HepG2 (cell line): ENCODE data around the gene NUP62. TPM values are rescaled to one million over a fixed set of nuclear protein-coding genes. Genes with fewer than 3 reads are reported as not detected.

Experiments used
- AGO1 ChIP-seq: fragments of 200-400 bp; formaldehyde crosslinking; IDR thresholded peaks from 2 replicates; pipeline ENCODE4 v1.6.1; 2017; ENCODE audit warnings: mild to moderate bottlenecking, low read depth, low read length, moderate library complexity; ENCODE audit not compliant: poor library complexity, severe bottlenecking
- CBFB ChIP-seq: sonication (generic); formaldehyde crosslinking; IDR thresholded peaks from 2 replicates; pipeline ENCODE4 v1.4.0; 2020; ENCODE audit warnings: missing genetic modification reagents
- CBX1 ChIP-seq: IDR thresholded peaks from one replicate; pipeline ENCODE4 v1.6.1; 2016; ENCODE audit warnings: antibody characterized with exemption, low read depth
- CEBPB ChIP-seq: IDR thresholded peaks from 2 replicates; pipeline ENCODE4 v1.6.1; 2011; ENCODE audit warnings: low read depth, low read length, improper control_type of control experiment, borderline replicate concordance
- CEBPG ChIP-seq: IDR thresholded peaks from 2 replicates; pipeline ENCODE4 v1.6.1; 2016
- NBN ChIP-seq: fragments of 450-650 bp; conservative IDR thresholded peaks from 2 replicates; pipeline ENCODE4 v1.6.1; 2017
- SNAPC4 ChIP-seq: sonication (generic); formaldehyde crosslinking; IDR thresholded peaks from 2 replicates; pipeline ENCODE4 v1.4.0; 2020; ENCODE audit warnings: mild to moderate bottlenecking, missing genetic modification reagents
- THAP8 ChIP-seq: sonication (generic); formaldehyde crosslinking; IDR thresholded peaks from 2 replicates; pipeline ENCODE4 v1.5.1; 2020; ENCODE audit warnings: missing genetic modification reagents, mild to moderate bottlenecking, borderline replicate concordance
- USF2 ChIP-seq, 2 experiments: sonication (generic) in 1 of 2; formaldehyde crosslinking in 1 of 2; IDR thresholded peaks; 2 replicates each; pipeline versions ENCODE4 v1.5.1 to v1.6.1; 2011 to 2020; ENCODE audit warnings: borderline replicate concordance in 1 of 2, low read depth in 1 of 2, low read length in 1 of 2, mild to moderate bottlenecking in 1 of 2, missing genetic modification reagents in 1 of 2, moderate library complexity in 1 of 2
- YEATS4 ChIP-seq: sonication (generic); formaldehyde crosslinking; IDR thresholded peaks from 2 replicates; pipeline ENCODE4 v1.4.0; 2020; ENCODE audit warnings: missing genetic modification reagents, borderline replicate concordance
- ZNF205 ChIP-seq: IDR thresholded peaks from 2 replicates; pipeline ENCODE4 v1.6.1; 2018; ENCODE audit warnings: missing biosample characterization, missing genetic modification reagents
- ZNF687 ChIP-seq: sonication (generic); formaldehyde crosslinking; IDR thresholded peaks from 2 replicates; pipeline ENCODE4 v1.5.1; 2020; ENCODE audit warnings: mild to moderate bottlenecking, missing genetic modification reagents, moderate library complexity
- ZNF891 ChIP-seq: sonication (generic); formaldehyde crosslinking; IDR thresholded peaks from 2 replicates; pipeline ENCODE4 v1.5.0; 2020; ENCODE audit warnings: mild to moderate bottlenecking, missing genetic modification reagents
- polyA plus RNA-seq, 8 experiments: library from polyadenylated mRNA; depleted of rRNA in 3 of 8; stranded (reverse) in 7 of 8; unstranded in 1 of 8; fragments of >200 nt; fragmentation: Illumina TruSeq in 4 of 8; extraction: Trizol in 4 of 8; gene quantifications; 2 replicates each; pipeline versions ENCODE4 v1.2.1 to v1.2.3, GENCODE V29; 2011 to 2016; ENCODE audit warnings: low read depth in 4 of 8, missing spikeins in 1 of 8, mixed read lengths in 1 of 8; ENCODE audit not compliant: insufficient read depth in 1 of 8
- total RNA-seq, 5 experiments: library from RNA; depleted of rRNA; stranded (reverse); fragments of >200 nt; fragmentation: Illumina TruSeq; extraction: Trizol; gene quantifications; 2 replicates each; pipeline ENCODE4 v1.2.3, GENCODE V29; 2016; ENCODE audit warnings: low read depth in 1 of 5

The NUP62 gene
- total and polyA plus RNA-seq, 2 of the 13 experiments (the other 11 are each of a cell fraction or from before 2014, with no cell fraction given): 16.5 to 41.5 TPM

- peak; percentile 66; the same call in 1 of the 2 replicates for TF ChIP-seq SNAPC4 (CRISPR knock-in tag)
- no peak for TF ChIP-seq THAP8 (CRISPR knock-in tag)
- no peak for TF ChIP-seq CBX1
- TF ChIP-seq CEBPB: peak; percentile 90
- TF ChIP-seq USF2 (IDR thresholded peaks at IDR 0.05; ENCODE audit: low read depth, low read length): no peak
- no peak for TF ChIP-seq USF2 (CRISPR knock-in tag; IDR thresholded peaks at IDR 0.05; ENCODE audit: borderline replicate concordance)
- TF ChIP-seq CEBPG (CRISPR knock-in tag): peak; percentile 81
- TF ChIP-seq ZNF205 (CRISPR knock-in tag): 0 out of 2 replicates have a peak, but pooled peaks have one; percentile 13
- TF ChIP-seq YEATS4: no peak
- no peak for TF ChIP-seq AGO1
- TF ChIP-seq NBN: no peak
- TF ChIP-seq ZNF891 (CRISPR knock-in tag): no peak
- no peak for TF ChIP-seq ZNF687
- no peak for TF ChIP-seq CBFB
- TF ChIP-seq, all 625 proteins: peak for 6
These were observed 25.0 kb upstream of the NUP62 start (continued) for GRCh38 chr19:49954092-49954829.
